OCI-LY7 (cell line): ENCODE measurements around the gene GALNT2.

Experiments used
- EZH2phosphoT487 ChIP-seq: fragments of 200-600 bp; sonication (generic); IDR thresholded peaks from 2 replicates; pipeline ENCODE4 v1.6.1; 2018; ENCODE audit warnings: low read depth, borderline replicate concordance, mild to moderate bottlenecking, mixed run types, antibody characterized with exemption, low read length, moderate library complexity, mixed read lengths
- TF ChIP-seq, protein P1 (sequence below): fragments of 200-600 bp; sonication (generic); conservative IDR thresholded peaks from 2 replicates; pipeline ENCODE4 v1.5.1; 2014; ENCODE audit warnings: mild to moderate bottlenecking, antibody characterized with exemption, low read length, moderate library complexity, mixed read lengths

DNA sequence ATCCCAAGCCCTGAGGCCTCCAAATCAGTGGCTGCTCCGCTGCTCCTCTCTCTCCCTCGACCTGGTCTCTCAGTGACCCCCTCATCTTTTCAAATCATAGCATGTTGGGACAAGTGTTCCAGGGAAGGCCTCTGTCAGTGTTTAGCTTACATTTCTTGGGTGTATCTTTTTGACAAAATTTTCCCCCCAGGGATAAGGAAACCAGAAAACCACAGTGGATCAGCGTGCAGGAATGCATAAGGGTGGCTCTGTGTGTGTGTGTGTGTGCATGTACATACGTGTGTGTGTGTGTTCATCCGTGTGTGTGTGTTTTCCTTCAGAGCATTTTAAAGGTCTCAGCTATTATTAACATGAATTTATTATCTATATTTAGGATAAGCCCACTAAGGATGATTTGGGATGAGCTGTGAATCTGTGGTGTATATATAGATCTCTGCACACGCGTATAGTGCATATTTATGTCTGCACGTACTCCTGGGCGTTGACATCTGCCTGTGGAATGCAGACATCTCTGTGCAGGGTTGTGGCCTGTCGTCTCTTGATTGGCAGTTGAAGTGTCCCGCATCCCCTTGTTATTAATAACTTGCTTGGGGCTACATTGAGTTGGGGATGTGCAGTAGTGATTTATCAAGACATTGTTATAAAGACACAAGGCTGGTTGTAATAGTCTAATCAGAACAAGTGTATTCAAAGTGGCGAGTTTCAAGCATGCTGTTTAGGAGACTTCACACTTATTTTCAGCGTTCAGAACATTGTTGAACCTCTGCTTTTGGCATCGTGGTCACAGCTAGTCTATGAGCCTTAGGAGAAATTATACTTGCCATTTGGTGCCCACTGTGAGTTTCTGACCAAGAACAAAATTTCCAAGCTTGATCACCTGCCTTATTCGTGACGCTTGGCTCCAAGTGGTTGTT is 55.6 kb downstream of the GALNT2 start:
- TF ChIP-seq, protein P1, sequence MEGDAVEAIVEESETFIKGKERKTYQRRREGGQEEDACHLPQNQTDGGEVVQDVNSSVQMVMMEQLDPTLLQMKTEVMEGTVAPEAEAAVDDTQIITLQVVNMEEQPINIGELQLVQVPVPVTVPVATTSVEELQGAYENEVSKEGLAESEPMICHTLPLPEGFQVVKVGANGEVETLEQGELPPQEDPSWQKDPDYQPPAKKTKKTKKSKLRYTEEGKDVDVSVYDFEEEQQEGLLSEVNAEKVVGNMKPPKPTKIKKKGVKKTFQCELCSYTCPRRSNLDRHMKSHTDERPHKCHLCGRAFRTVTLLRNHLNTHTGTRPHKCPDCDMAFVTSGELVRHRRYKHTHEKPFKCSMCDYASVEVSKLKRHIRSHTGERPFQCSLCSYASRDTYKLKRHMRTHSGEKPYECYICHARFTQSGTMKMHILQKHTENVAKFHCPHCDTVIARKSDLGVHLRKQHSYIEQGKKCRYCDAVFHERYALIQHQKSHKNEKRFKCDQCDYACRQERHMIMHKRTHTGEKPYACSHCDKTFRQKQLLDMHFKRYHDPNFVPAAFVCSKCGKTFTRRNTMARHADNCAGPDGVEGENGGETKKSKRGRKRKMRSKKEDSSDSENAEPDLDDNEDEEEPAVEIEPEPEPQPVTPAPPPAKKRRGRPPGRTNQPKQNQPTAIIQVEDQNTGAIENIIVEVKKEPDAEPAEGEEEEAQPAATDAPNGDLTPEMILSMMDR: no peak
- no peak for TF ChIP-seq EZH2phosphoT487
